Neural cell (in vitro differentiated cells): ENCODE measurements around the gene SPRED1. TPM values are rescaled to one million over a fixed set of nuclear protein-coding genes. Genes with fewer than 3 reads are reported as not detected.

ENCODE experiments used
- H2AFZ ChIP-seq: fragments of 200-600, 300-800 bp; sonication (generic), shearing (Covaris generic); 2 replicates; pipeline ENCODE4 v1.6.0; 2014; ENCODE audit warnings: low read depth, mild to moderate bottlenecking, antibody characterized with exemption, low read length, moderate library complexity
- H3F3A ChIP-seq: fragments of 200-600 bp; shearing (Covaris generic); 2 replicates; pipeline ENCODE4 v1.6.1; 2016; ENCODE audit warnings: mild to moderate bottlenecking, moderate library complexity, mixed read lengths, antibody characterized with exemption, low read length; ENCODE audit not compliant: insufficient read depth, poor library complexity, severe bottlenecking
- H3K27ac ChIP-seq: fragments of 200-600, 300-800 bp; sonication (generic), shearing (Covaris generic); 2 replicates; pipeline ENCODE4 v1.5.1; 2014; ENCODE audit warnings: mild to moderate bottlenecking, low read length, moderate library complexity
- H3K27me3 ChIP-seq: fragments of 300-800, 200-600 bp; sonication (generic), shearing (Covaris generic); 2 replicates; pipeline ENCODE4 v1.6.0; 2014; ENCODE audit warnings: mild to moderate bottlenecking, low read depth, low read length, moderate library complexity; ENCODE audit not compliant: insufficient read depth
- H3K36me3 ChIP-seq: fragments of 300-800, 200-600 bp; sonication (generic), shearing (Covaris generic); 2 replicates; pipeline ENCODE4 v1.5.1; 2014; ENCODE audit warnings: mild to moderate bottlenecking, antibody characterized with exemption, low read length, moderate library complexity; ENCODE audit not compliant: insufficient read depth
- H3K4me2 ChIP-seq: fragments of 300-800, 200-600 bp; sonication (generic), shearing (Covaris generic); 2 replicates; pipeline ENCODE4 v1.6.0; 2014; ENCODE audit warnings: mild to moderate bottlenecking, low read length
- H3K4me3 ChIP-seq: fragments of 300-800, 200-600 bp; sonication (generic), shearing (Covaris generic); 2 replicates; pipeline ENCODE4 v1.5.1; 2014; ENCODE audit warnings: mild to moderate bottlenecking, low read length, moderate library complexity
- H3K79me2 ChIP-seq: fragments of 200-600 bp; shearing (Covaris generic); replicated peaks from 2 replicates; pipeline ENCODE4 v1.6.0; 2014; ENCODE audit warnings: mild to moderate bottlenecking, low read length, moderate library complexity; ENCODE audit not compliant: insufficient read depth
- H3K9ac ChIP-seq: fragments of 300-800, 200-600 bp; sonication (generic), shearing (Covaris generic); 2 replicates; pipeline ENCODE4 v1.6.1; 2016; ENCODE audit warnings: mild to moderate bottlenecking, low read length, mixed read lengths
- H3K9me2 ChIP-seq: fragments of 200-600 bp; shearing (Covaris generic); 2 replicates; pipeline ENCODE4 v1.6.1; 2016; ENCODE audit warnings: mild to moderate bottlenecking, low read length, mixed read lengths; ENCODE audit not compliant: insufficient read depth
- H3K9me3 ChIP-seq: fragments of 200-600, 300-800 bp; sonication (generic), shearing (Covaris generic); 2 replicates; pipeline ENCODE4 v1.6.1; 2016; ENCODE audit warnings: mild to moderate bottlenecking, mixed run types, low read length, moderate library complexity, mixed read lengths
- H4K20me1 ChIP-seq: fragments of 200-600 bp; shearing (Covaris generic); 2 replicates; pipeline ENCODE4 v1.6.1; 2016; ENCODE audit warnings: mild to moderate bottlenecking, mixed run types; ENCODE audit not compliant: insufficient read depth
- EP300 ChIP-seq: fragments of 450-650 bp; conservative IDR thresholded peaks from 2 replicates; pipeline ENCODE4 v1.6.1; 2014; ENCODE audit warnings: antibody characterized with exemption, mild to moderate bottlenecking, moderate library complexity; ENCODE audit not compliant: poor library complexity, severe bottlenecking
- EZH2 ChIP-seq: fragments of 200-600, 300-800 bp; shearing (Covaris generic), sonication (generic); IDR thresholded peaks from 2 replicates; pipeline ENCODE4 v1.6.1; 2014; ENCODE audit warnings: antibody characterized with exemption, low read length, borderline replicate concordance, mild to moderate bottlenecking; ENCODE audit not compliant: insufficient read depth, poor library complexity, severe bottlenecking
- MXI1 ChIP-seq: fragments of 450-650 bp; conservative IDR thresholded peaks from 2 replicates; pipeline ENCODE4 v1.6.1; 2014; ENCODE audit warnings: antibody characterized with exemption, mild to moderate bottlenecking; ENCODE audit not compliant: poor library complexity, severe bottlenecking
- POLR2AphosphoS5 ChIP-seq: IDR thresholded peaks from 2 replicates; pipeline ENCODE4 v1.6.1; 2012
- RAD21 ChIP-seq: fragments of 450-650 bp; conservative IDR thresholded peaks from 2 replicates; pipeline ENCODE4 v1.6.1; 2014; ENCODE audit warnings: antibody characterized with exemption, mild to moderate bottlenecking, moderate library complexity
- SMC3 ChIP-seq: fragments of 450-650 bp; conservative IDR thresholded peaks from 2 replicates; pipeline ENCODE4 v1.6.1; 2014; ENCODE audit warnings: antibody characterized with exemption, mild to moderate bottlenecking, moderate library complexity; ENCODE audit not compliant: poor library complexity
- TAF1 ChIP-seq: IDR thresholded peaks from 2 replicates; pipeline ENCODE4 v1.6.1; 2012; ENCODE audit warnings: low read depth
- polyA plus RNA-seq: library from polyadenylated mRNA; depleted of rRNA; stranded (reverse); fragments of >200 nt; gene quantifications from 2 replicates; pipeline ENCODE4 v1.2.3, GENCODE V29; 2014
- TF ChIP-seq, protein P1 (sequence below): IDR thresholded peaks from 2 replicates; pipeline ENCODE4 v1.6.1; 2012; ENCODE audit warnings: borderline replicate concordance
- TF ChIP-seq, protein P2 (sequence below): fragments of 450-650 bp; IDR thresholded peaks from 2 replicates; pipeline ENCODE4 v1.5.1; 2014; ENCODE audit warnings: antibody characterized with exemption, mild to moderate bottlenecking, moderate library complexity; ENCODE audit not compliant: poor library complexity, severe bottlenecking

Gene SPRED1
- polyA plus RNA-seq, 1 donor from 2014 or later, result 12.0 TPM

DNA sequence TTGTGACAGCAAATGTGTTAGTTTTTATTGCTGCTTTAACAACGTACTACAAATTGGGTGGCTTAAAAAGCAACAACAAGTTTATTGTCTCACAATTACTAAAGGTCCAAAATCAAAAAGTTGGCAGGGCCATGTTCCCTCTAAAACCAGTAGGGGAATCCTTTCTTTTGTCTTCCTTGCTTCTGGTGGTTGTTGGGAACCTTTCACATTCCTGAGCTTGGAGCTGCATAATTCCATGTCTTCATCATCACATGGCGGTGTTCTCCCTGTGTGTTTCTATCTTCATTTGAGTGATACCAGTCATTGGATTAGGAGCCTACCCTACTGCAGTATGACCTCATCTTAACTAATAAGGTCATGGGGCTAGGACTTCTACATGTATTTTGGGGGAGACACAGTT is 7.4 kb downstream of the SPRED1 start:
- no peaks in the 10 kb centered on the region for H3K27me3 ChIP-seq
- no peaks in the 10 kb centered on the region for H3K36me3 ChIP-seq
- no peak overlapping the region for H3K4me2 ChIP-seq
- no peaks in the 10 kb centered on the region for H4K20me1 ChIP-seq
- peaks cover 99% of the 10 kb centered on the region for H3K79me2 ChIP-seq
- H3K27ac ChIP-seq, result no peak overlapping the region
- H3K9me2 ChIP-seq, result no peaks in the 10 kb centered on the region
- H3F3A ChIP-seq, result no peaks in the 10 kb centered on the region
- no peaks in the 10 kb centered on the region for H3K9me3 ChIP-seq
- H3K4me3 ChIP-seq, result no peak overlapping the region
- no peak overlapping the region for H2AFZ ChIP-seq
- no peak overlapping the region for H3K9ac ChIP-seq
- no peak for TF ChIP-seq RAD21
- no peak for TF ChIP-seq SMC3
- TF ChIP-seq, protein P1, sequence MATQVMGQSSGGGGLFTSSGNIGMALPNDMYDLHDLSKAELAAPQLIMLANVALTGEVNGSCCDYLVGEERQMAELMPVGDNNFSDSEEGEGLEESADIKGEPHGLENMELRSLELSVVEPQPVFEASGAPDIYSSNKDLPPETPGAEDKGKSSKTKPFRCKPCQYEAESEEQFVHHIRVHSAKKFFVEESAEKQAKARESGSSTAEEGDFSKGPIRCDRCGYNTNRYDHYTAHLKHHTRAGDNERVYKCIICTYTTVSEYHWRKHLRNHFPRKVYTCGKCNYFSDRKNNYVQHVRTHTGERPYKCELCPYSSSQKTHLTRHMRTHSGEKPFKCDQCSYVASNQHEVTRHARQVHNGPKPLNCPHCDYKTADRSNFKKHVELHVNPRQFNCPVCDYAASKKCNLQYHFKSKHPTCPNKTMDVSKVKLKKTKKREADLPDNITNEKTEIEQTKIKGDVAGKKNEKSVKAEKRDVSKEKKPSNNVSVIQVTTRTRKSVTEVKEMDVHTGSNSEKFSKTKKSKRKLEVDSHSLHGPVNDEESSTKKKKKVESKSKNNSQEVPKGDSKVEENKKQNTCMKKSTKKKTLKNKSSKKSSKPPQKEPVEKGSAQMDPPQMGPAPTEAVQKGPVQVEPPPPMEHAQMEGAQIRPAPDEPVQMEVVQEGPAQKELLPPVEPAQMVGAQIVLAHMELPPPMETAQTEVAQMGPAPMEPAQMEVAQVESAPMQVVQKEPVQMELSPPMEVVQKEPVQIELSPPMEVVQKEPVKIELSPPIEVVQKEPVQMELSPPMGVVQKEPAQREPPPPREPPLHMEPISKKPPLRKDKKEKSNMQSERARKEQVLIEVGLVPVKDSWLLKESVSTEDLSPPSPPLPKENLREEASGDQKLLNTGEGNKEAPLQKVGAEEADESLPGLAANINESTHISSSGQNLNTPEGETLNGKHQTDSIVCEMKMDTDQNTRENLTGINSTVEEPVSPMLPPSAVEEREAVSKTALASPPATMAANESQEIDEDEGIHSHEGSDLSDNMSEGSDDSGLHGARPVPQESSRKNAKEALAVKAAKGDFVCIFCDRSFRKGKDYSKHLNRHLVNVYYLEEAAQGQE, result no peak
- no peak for TF ChIP-seq MXI1
- no peak for TF ChIP-seq EZH2
- no peak for TF ChIP-seq TAF1
- TF ChIP-seq EP300, result no peak
- TF ChIP-seq, protein P2, sequence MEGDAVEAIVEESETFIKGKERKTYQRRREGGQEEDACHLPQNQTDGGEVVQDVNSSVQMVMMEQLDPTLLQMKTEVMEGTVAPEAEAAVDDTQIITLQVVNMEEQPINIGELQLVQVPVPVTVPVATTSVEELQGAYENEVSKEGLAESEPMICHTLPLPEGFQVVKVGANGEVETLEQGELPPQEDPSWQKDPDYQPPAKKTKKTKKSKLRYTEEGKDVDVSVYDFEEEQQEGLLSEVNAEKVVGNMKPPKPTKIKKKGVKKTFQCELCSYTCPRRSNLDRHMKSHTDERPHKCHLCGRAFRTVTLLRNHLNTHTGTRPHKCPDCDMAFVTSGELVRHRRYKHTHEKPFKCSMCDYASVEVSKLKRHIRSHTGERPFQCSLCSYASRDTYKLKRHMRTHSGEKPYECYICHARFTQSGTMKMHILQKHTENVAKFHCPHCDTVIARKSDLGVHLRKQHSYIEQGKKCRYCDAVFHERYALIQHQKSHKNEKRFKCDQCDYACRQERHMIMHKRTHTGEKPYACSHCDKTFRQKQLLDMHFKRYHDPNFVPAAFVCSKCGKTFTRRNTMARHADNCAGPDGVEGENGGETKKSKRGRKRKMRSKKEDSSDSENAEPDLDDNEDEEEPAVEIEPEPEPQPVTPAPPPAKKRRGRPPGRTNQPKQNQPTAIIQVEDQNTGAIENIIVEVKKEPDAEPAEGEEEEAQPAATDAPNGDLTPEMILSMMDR, result no peak
- TF ChIP-seq POLR2AphosphoS5, result no peak

DNA sequence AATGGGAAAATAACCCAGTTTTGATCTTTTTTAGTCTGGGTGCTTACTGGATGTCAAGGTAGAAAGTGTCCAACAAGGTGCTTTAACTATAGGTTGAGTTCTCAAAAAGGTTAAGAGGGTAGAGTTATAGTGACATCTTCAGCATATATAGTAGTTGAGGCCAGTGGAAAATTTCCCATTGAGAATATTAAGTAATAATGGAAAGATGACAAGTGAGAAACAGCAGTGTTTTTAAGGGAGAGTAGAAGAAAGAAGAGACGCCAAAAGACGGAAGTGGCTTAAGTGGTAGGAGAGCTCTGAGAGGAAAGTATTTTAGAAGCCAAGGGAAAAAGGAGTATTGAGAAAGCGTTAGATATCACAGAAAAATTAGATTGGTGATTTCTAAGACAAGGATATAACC is 10.6 kb downstream of the SPRED1 start:
- H4K20me1 ChIP-seq, result no peaks in the 10 kb centered on the region
- H3K79me2 ChIP-seq, result peaks cover 92% of the 10 kb centered on the region
- H3K4me3 ChIP-seq, result no peak overlapping the region
- no peaks in the 10 kb centered on the region for H3F3A ChIP-seq
- H3K36me3 ChIP-seq, result no peaks in the 10 kb centered on the region
- H3K4me2 ChIP-seq, result no peak overlapping the region
- TF ChIP-seq EZH2, result no peak
- TF ChIP-seq RAD21, result no peak
- no peak for TF ChIP-seq MXI1
- TF ChIP-seq, protein P1, result no peak
- no peak for TF ChIP-seq SMC3
- no peak for TF ChIP-seq POLR2AphosphoS5
- H3K9me3 ChIP-seq, result no peaks in the 10 kb centered on the region
- H3K27ac ChIP-seq, result no peak overlapping the region
- no peak overlapping the region for H2AFZ ChIP-seq
- no peaks in the 10 kb centered on the region for H3K27me3 ChIP-seq
- H3K9me2 ChIP-seq, result no peaks in the 10 kb centered on the region
- no peak overlapping the region for H3K9ac ChIP-seq
